ENCODE data around the gene SELL. TPM values are rescaled to one million over a fixed set of nuclear protein-coding genes. Genes with fewer than 3 reads are reported as not detected.

The SELL gene
- total and polyA plus RNA-seq, 10 of the 15 experiments (the other 5 are each of a cell fraction or from before 2014, with no cell fraction given): 31.8 to 66.0 (median 50.9) TPM

- no peak for TF ChIP-seq E4F1 (IDR thresholded peaks at IDR 0.05; ENCODE audit: borderline replicate concordance, partially characterized antibody)
- no peak for TF ChIP-seq HDAC2 (IDR thresholded peaks at IDR 0.05)
- no peak for TF ChIP-seq JUND (IDR thresholded peaks at IDR 0.05; ENCODE audit: low read depth, low read length)
- TF ChIP-seq STAT3 (IDR thresholded peaks at IDR 0.05; ENCODE audit: low read depth, low read length): no peak
- TF ChIP-seq BRCA1 (IDR thresholded peaks at IDR 0.05; ENCODE audit: low read depth, low read length): no peak
- TF ChIP-seq LARP7 (IDR thresholded peaks at IDR 0.05): no peak
- TF ChIP-seq FOXM1 (IDR thresholded peaks at IDR 0.05; ENCODE audit: low read depth, low read length): peak; percentile 37; the same call in 1 of the 2 replicates
- no peak for TF ChIP-seq SKIL (IDR thresholded peaks at IDR 0.05; ENCODE audit: low read depth, poor library complexity, severe bottlenecking)
- TF ChIP-seq FOXK2 (IDR thresholded peaks at IDR 0.05): no peak
- TF ChIP-seq POU2F2 (IDR thresholded peaks at IDR 0.05; ENCODE audit: borderline replicate concordance, low read depth, low read length): 0 out of 3 replicates have a peak, but pooled peaks have one; percentile 33
- TF ChIP-seq TCF3 (IDR thresholded peaks at IDR 0.05; ENCODE audit: borderline replicate concordance, insufficient read depth, low read depth, low read length): no peak
- TF ChIP-seq CEBPZ (IDR thresholded peaks at IDR 0.05; ENCODE audit: low read depth, low read length): no peak
- no peak for TF ChIP-seq ZNF622 (IDR thresholded peaks at IDR 0.05)
These were observed at the start of gene SELL (continued) for GRCh38 chr1:169711469-169712308.

All from GM12878 (cell line).